Neural crest cell (in vitro differentiated cells): ENCODE data around the gene ST8SIA6. TPM values are rescaled to one million over a fixed set of nuclear protein-coding genes. Genes with fewer than 3 reads are reported as not detected.

ENCODE experiments used
- DNase-seq: peaks from one replicate; pipeline ENCODE4 v3.0.0; 2021; ENCODE audit warnings: low read depth, mixed read lengths, low spot score
- H3K27ac Mint-ChIP-seq: one replicate; pipeline ENCODE4 v1.8.0; 2021; ENCODE audit warnings: mild to moderate bottlenecking, mixed read lengths; ENCODE audit not compliant: unreplicated experiment
- H3K27me3 Mint-ChIP-seq: 2 replicates; pipeline ENCODE4 v1.8.0; 2021; ENCODE audit warnings: low read depth, mild to moderate bottlenecking, mixed read lengths
- H3K36me3 Mint-ChIP-seq: 2 replicates; pipeline ENCODE4 v1.8.0; 2021; ENCODE audit warnings: low read depth, mild to moderate bottlenecking, mixed read lengths
- H3K4me1 Mint-ChIP-seq: 2 replicates; pipeline ENCODE4 v1.8.0; 2021; ENCODE audit warnings: mixed read lengths
- H3K4me3 Mint-ChIP-seq: one replicate; pipeline ENCODE4 v1.8.0; 2021; ENCODE audit warnings: mild to moderate bottlenecking, mixed read lengths
- H3K9me3 Mint-ChIP-seq: 2 replicates; pipeline ENCODE4 v1.8.0; 2021; ENCODE audit warnings: mixed read lengths
- total RNA-seq: library from RNA; stranded (reverse); gene quantifications from 2 replicates; pipeline ENCODE4 v1.2.1, GENCODE V29; 2021
- TF ChIP-seq, protein P1 (sequence below): fragments of 200-600 bp; sonication (generic); conservative IDR thresholded peaks from 2 replicates; pipeline ENCODE4 v1.5.0; 2021; ENCODE audit warnings: antibody characterized with exemption, mild to moderate bottlenecking

Gene ST8SIA6
- total RNA-seq, 1 donor from 2014 or later = not detected

DNA sequence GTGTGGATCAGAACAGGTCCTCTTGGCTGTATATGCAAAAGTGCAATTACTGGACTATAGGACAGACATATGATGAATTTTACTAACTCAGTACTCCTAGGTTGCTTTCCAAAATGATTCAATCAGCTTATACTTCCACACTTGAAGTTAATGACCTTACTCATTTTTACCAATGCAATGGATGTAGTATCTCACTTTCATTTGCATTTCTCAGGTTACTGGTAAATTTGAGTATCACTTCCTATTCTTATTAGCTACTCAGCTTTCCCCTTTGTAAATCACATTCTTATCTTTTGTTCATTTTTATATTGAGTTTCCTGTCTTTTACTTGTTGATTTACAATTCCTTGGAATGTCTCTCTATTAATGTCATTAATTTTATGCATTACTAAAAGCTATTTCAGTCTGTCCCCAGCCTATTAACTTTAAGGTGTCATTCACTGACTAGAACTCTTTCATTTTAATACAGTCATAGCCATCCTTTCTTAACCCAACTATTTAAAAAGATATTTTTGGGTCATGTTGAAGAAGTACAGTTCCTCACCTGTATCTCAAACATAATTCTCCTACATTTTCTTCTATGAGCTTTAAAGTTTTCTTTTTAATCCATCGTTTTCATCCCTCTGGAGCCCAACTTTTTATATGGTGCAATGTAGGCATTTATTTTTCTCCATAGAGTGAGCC, 137.8 kb downstream of the ST8SIA6 start:
- no peak for DNase-seq
- H3K27ac Mint-ChIP-seq = no peak overlapping the region
- no peaks in the 10 kb centered on the region for H3K9me3 Mint-ChIP-seq
- TF ChIP-seq, protein P1, sequence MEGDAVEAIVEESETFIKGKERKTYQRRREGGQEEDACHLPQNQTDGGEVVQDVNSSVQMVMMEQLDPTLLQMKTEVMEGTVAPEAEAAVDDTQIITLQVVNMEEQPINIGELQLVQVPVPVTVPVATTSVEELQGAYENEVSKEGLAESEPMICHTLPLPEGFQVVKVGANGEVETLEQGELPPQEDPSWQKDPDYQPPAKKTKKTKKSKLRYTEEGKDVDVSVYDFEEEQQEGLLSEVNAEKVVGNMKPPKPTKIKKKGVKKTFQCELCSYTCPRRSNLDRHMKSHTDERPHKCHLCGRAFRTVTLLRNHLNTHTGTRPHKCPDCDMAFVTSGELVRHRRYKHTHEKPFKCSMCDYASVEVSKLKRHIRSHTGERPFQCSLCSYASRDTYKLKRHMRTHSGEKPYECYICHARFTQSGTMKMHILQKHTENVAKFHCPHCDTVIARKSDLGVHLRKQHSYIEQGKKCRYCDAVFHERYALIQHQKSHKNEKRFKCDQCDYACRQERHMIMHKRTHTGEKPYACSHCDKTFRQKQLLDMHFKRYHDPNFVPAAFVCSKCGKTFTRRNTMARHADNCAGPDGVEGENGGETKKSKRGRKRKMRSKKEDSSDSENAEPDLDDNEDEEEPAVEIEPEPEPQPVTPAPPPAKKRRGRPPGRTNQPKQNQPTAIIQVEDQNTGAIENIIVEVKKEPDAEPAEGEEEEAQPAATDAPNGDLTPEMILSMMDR = no peak
- H3K4me3 Mint-ChIP-seq = no peak overlapping the region
- H3K36me3 Mint-ChIP-seq = no peaks in the 10 kb centered on the region
- H3K27me3 Mint-ChIP-seq = peaks cover 72% of the 10 kb centered on the region
- H3K4me1 Mint-ChIP-seq = no peaks in the 10 kb centered on the region

DNA sequence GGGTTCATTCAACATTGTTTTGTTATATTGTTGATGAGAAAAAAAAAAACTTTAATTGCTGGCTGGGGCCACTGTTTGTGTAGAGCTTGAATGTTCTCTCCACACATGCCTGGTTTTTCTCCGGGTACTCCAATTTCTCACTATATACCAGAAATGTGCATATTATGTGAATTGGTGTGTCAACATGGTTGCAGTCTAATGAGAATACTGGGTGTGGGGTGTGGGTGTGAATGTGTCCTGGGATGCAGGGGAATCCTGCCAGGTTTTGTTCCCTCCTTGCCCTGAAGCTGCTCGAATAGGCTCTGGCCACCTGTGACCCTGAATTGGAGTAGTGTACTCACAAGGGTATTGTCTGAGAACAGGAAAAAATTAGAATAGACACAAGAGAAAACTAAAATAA, 145.0 kb downstream of the ST8SIA6 start:
- TF ChIP-seq, protein P1 = no peak
- Mint-ChIP-seq H3K9me3 (no peaks in the 10 kb centered on the region), H3K27me3 (peaks cover 34% of the 10 kb centered on the region), H3K36me3 (no peaks in the 10 kb centered on the region), H3K27ac (no peak overlapping the region), H3K4me1 (no peaks in the 10 kb centered on the region), H3K4me3 (no peak overlapping the region)
- DNase-seq = no peak

DNA sequence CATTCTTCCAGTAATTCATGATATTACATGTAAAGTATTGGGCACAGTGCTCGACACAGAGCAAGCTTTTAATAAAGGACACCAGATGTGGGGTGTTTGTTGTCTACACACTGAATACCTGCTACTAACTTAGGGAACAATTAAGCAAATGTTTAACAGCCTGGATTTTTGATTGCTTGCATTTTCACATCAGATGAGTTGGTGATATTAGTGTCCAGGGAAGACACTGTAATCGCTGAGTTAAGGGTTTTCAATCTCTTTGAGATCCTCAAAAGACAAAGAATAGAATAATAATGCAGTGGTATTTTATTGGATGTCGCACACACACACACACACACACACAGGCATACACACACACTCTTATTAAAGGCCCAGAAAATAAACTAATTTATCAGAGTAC, 147.3 kb downstream of the ST8SIA6 start:
- Mint-ChIP-seq H3K27ac (no peak overlapping the region), H3K4me3 (no peak overlapping the region), H3K36me3 (no peaks in the 10 kb centered on the region)

DNA sequence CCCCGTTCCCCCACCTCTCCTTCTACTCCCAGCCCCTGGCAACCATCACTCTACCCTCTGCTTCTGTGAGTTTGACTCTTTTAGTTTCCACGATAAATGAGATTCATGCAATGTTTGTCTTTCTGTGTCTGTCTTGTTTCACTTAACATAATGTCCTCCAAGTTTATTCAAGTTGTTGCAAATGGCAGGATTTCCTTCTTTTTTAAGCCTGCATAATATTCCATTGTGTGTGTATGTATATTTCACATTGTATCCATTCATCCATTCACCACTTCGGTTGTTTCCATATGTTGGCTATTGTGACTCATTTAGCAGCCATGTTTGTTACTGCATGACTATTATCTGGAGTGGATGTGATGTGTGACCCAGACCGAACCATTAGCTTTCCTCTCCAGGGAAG, 162.0 kb downstream of the ST8SIA6 start:
- no peaks in the 10 kb centered on the region for H3K4me1 Mint-ChIP-seq
- no peaks in the 10 kb centered on the region for H3K9me3 Mint-ChIP-seq
- peaks cover 36% of the 10 kb centered on the region for H3K27me3 Mint-ChIP-seq
- no peaks in the 10 kb centered on the region for H3K36me3 Mint-ChIP-seq
- TF ChIP-seq, protein P1 = no peak
- no peak overlapping the region for H3K27ac Mint-ChIP-seq
- no peak overlapping the region for H3K4me3 Mint-ChIP-seq
- no peak for DNase-seq

More for the DNA sequence above, 147.3 kb downstream of the ST8SIA6 start:
- TF ChIP-seq, protein P1 = no peak
- Mint-ChIP-seq H3K9me3 (no peaks in the 10 kb centered on the region), H3K4me1 (no peaks in the 10 kb centered on the region), H3K27me3 (peaks cover 16% of the 10 kb centered on the region)
- no peak for DNase-seq

DNA sequence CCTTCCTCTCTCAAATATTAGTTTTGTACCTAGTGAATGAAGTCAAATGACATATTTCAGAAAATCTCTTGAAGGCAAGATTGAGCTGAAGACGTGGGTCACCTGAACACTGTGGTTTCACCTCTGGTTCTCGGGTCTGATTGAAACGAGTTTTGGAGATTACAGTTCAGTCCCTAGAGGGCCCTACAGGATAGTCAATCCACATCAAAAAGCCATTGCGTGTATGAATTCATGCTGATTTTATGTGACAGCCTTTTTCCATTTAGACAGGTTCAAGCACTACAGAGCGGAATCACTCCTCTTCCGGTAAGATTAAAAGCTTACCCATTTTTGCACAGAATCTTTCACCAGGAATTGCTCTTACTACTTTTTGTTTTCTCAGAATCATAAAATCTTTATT, 164.2 kb downstream of the ST8SIA6 start:
- Mint-ChIP-seq H3K36me3 (no peaks in the 10 kb centered on the region), H3K4me1 (no peaks in the 10 kb centered on the region), H3K27ac (no peak overlapping the region), H3K9me3 (no peaks in the 10 kb centered on the region), H3K27me3 (peaks cover 49% of the 10 kb centered on the region), H3K4me3 (no peak overlapping the region)
- DNase-seq = no peak
- TF ChIP-seq, protein P1 = peak; percentile 60
